Psoas muscle (tissue), 8 donors: Measurements from ENCODE around the gene CRMP1. TPM values are rescaled to one million over a fixed set of nuclear protein-coding genes. Genes with fewer than 3 reads are reported as not detected.

ENCODE experiments used
- ATAC-seq, 4 donors: fragments of 200-7000 bp; cut with Tn5 transposase; one replicate each; pipeline ENCODE4 v1.9.1; 2020; ENCODE audit warnings: moderate library complexity in 3 of 4, mild to moderate bottlenecking in 2 of 4
- DNase-seq, 2 donors: peaks; one replicate each; pipeline ENCODE4 v3.0.0-alpha.2; 2020
- H3K27ac ChIP-seq: fragments of 200-600 bp; one replicate; pipeline ENCODE4 v1.8.0; 2022
- H3K27me3 ChIP-seq, 3 donors: fragments of 200-600 bp in 1 of 3; one replicate each; pipeline versions ENCODE4 v1.6.1 to v1.8.0; 2013 to 2022; ENCODE audit warnings: low read length in 2 of 3, mild to moderate bottlenecking in 2 of 3, moderate library complexity in 1 of 3; ENCODE audit not compliant: insufficient read depth in 3 of 3
- H3K36me3 ChIP-seq, 2 donors: fragments of 200-600 bp in 1 of 2; one replicate each; pipeline versions ENCODE4 v1.6.1 to v1.8.0; 2013 to 2022; ENCODE audit warnings: low read depth in 1 of 2, mild to moderate bottlenecking in 1 of 2, moderate library complexity in 1 of 2; ENCODE audit not compliant: insufficient read depth in 1 of 2
- H3K4me1 ChIP-seq: fragments of 200-600 bp; one replicate; pipeline ENCODE4 v1.8.0; 2022
- H3K4me3 ChIP-seq: fragments of 200-600 bp; one replicate; pipeline ENCODE4 v1.8.0; 2022; ENCODE audit warnings: mild to moderate bottlenecking
- H3K9me3 ChIP-seq: fragments of 200-600 bp; one replicate; pipeline ENCODE4 v1.8.0; 2022
- WGBS, 3 donors: extraction: QIAGEN DNeasy Blood & Tissue Kit; methylation state at CpG; one replicate each; pipeline versions ENCODE4 v1.1.6 to v1.1.7; 2013; 5-methylcytosine and 5-hydroxymethylcytosine counted together
- intact Hi-C, 2 donors: fragments of 100-400 bp; cut with DNase I; formaldehyde crosslinking; loops; one replicate each; pipeline versions ENCODE4 v1.11.0 to v1.14.2; 2022
- polyA plus RNA-seq, 3 donors: library from polyadenylated mRNA; stranded (reverse); fragments of 200-250 nt; gene quantifications; one replicate each; pipeline ENCODE4 v1.2.3, GENCODE V29; 2013
- total RNA-seq, 4 donors: library from RNA; stranded (reverse); fragmentation: NEBNext Ultra II Directional in 2 of 4; extraction: Animal tissue kit (Norgen Biotek cat#: 25700) in 2 of 4; gene quantifications; one replicate each; pipeline versions ENCODE4 v1.2.1 to v1.2.4, GENCODE V29; 2021 to 2023
- TF ChIP-seq, protein P1 (sequence below): fragments of 200-600 bp; IDR thresholded peaks from one replicate; pipeline ENCODE4 v1.8.0; 2022; ENCODE audit warnings: antibody characterized with exemption
- donor health status: healthy with polysubstance abuse.
- donor health status: DM: no; HTN: no; CAD: no; lungs with moderate emphysema.
- donor health status: Bipolar disorder and iron deficiency.
- donor health status: healthy.
- donor health status: DM: yes; HTN: yes; CAD: no.
- donor health status: DM: no; HTN: no; CAD: no.
- donor health status: DM: no; HTN: no; CAD: no.
- donor health status: DM: yes; HTN: yes; CAD: no.

Gene CRMP1
- total and polyA plus RNA-seq, 7 donors = 0.10 to 0.89 (median 0.39) TPM

DNA sequence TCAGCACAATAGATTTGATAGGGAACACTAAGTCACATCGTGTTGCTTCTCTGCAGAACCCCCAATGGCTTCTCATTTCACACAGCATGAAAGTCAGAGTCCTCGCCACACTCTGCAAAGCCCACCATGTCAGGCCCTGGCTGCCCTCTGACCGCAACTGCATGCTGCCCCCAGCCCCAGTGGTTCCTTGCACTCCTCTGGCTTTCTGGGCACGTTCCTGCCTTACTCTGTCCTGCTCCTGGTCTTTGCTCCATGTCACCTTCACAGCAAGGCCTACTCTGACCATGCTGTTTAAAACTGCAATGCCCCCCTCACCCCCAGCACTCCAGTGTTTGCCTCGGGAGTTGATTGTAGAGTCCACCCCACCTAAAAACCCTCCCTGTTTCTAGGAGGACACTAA is 103.7 kb downstream of the CRMP1 start:
- 78 to 88% (median 83%) methylated on average over 5 of the region's 5 CpGs for WGBS, 3 donors
- no peaks in the 10 kb centered on the region for H3K9me3 ChIP-seq
- no peaks in the 10 kb centered on the region for H3K27me3 ChIP-seq
- intact Hi-C loops = no loop called here
- H3K4me1 ChIP-seq = no peaks in the 10 kb centered on the region
- ATAC-seq (no peak), DNase-seq (no peak)
- H3K4me3 ChIP-seq = no peak overlapping the region
- H3K36me3 ChIP-seq = no peaks in the 10 kb centered on the region
- TF ChIP-seq, protein P1, sequence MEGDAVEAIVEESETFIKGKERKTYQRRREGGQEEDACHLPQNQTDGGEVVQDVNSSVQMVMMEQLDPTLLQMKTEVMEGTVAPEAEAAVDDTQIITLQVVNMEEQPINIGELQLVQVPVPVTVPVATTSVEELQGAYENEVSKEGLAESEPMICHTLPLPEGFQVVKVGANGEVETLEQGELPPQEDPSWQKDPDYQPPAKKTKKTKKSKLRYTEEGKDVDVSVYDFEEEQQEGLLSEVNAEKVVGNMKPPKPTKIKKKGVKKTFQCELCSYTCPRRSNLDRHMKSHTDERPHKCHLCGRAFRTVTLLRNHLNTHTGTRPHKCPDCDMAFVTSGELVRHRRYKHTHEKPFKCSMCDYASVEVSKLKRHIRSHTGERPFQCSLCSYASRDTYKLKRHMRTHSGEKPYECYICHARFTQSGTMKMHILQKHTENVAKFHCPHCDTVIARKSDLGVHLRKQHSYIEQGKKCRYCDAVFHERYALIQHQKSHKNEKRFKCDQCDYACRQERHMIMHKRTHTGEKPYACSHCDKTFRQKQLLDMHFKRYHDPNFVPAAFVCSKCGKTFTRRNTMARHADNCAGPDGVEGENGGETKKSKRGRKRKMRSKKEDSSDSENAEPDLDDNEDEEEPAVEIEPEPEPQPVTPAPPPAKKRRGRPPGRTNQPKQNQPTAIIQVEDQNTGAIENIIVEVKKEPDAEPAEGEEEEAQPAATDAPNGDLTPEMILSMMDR = no peak
- no peak overlapping the region for H3K27ac ChIP-seq

DNA sequence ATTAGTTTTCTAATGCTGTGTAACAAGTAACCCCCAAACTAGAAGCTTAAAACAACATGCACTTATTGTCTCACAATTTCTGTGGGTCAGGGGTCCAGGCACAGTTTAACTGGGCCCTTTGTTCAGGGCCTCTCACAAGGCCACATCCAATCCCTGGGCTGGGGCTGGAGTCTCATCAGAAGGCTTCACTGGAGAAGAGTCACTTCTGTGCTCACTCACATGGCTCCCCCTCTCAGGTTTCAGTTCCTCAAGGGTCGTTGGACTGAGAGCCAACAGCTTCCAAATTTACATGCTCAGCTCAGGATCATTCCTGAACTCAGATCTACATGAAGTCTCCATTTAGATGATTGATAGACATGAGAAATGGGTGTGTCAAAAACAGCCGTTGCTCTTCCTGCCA is 104.7 kb downstream of the CRMP1 start:
- TF ChIP-seq, protein P1 = no peak
- DNase-seq (no peak), ATAC-seq (no peak)
- H3K27ac ChIP-seq = no peak overlapping the region
- no peaks in the 10 kb centered on the region for H3K4me1 ChIP-seq
- no peaks in the 10 kb centered on the region for H3K36me3 ChIP-seq
- WGBS, 3 donors = 44 to 51% (median 48%) methylated on average over 2 of the region's 2 CpGs
- H3K9me3 ChIP-seq = no peaks in the 10 kb centered on the region
- no peak overlapping the region for H3K4me3 ChIP-seq
- intact Hi-C loops = no loop called here
- H3K27me3 ChIP-seq = no peaks in the 10 kb centered on the region

DNA sequence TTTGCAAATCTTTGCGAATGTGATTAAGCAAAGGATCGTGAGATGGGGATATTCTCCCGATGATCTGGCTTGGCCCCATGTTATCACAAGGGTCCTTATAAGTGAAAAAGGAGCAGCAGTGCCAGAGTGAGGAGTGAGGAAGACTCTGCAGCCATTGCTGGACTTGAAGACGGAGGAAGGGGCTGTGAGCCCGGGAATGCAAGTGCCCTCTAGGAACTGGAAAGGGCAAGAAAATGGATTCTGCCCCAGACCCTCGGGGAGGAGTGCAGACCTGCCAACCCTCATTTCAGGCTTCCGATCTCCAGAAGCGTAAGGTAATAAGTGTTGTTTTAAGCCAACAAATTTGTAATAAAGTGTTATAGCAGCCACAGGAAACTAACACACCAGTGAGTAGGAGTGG is 105.6 kb downstream of the CRMP1 start:
- no peaks in the 10 kb centered on the region for H3K36me3 ChIP-seq
- no peaks in the 10 kb centered on the region for H3K27me3 ChIP-seq
- no peak for DNase-seq
- 94 to 96% (median 95%) methylated on average over 8 of the region's 8 CpGs for WGBS, 3 donors
- H3K4me1 ChIP-seq = no peaks in the 10 kb centered on the region
- no peak for ATAC-seq
- no peak overlapping the region for H3K4me3 ChIP-seq
- intact Hi-C loops = no loop called here
- TF ChIP-seq, protein P1 = no peak
- H3K9me3 ChIP-seq = no peaks in the 10 kb centered on the region
- no peak overlapping the region for H3K27ac ChIP-seq

DNA sequence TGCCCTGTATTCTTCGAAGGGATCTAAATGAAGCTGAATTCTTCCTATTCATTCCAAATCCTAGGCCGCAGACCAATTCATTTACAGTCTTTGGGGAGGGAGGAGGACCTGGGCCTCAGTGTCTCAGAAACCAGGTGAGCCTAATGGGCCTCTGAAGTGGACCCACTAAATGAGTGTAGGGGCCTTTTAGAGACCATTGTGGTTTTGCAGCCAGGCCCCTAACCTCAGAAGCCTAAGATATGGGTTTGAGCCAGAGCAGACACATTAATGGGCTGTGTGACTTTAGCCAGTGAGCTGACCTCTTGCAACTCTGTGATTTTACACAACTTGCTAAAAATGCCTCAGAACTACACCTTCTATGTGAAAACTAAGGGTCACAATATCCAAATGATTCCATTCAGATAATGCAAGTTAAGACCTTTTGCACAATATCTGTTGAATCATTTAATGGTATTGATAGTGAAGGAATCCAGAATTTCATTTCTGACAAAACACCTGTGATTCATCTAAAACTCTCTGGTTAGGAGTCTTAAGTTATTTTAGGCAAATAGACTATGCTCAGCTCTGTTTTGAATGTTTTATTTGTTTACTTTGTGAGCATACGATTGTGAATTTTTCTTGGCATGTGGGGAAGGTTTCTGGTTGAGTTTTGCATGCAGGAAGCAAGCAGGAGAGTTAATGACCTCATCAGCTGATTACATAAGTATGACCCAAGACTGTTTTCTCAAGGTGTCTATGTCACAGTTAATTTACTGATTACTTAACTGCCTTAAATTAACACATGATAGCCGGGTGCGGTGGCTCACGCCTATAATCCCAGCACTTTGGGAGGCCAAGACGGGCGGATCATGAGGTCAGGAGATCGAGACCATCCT is 106.8 kb downstream of the CRMP1 start:
- 83 to 89% (median 83%) methylated on average over 8 to 9 of the region's 9 CpGs for WGBS, 3 donors
- Histone ChIP-seq H3K36me3 (no peaks in the 10 kb centered on the region), H3K27me3 (no peaks in the 10 kb centered on the region), H3K27ac (no peak overlapping the region), H3K9me3 (no peaks in the 10 kb centered on the region), H3K4me3 (no peak overlapping the region), H3K4me1 (no peaks in the 10 kb centered on the region)
- intact Hi-C loops = no loop called here
- DNase-seq = no peak
- ATAC-seq = no peak
- TF ChIP-seq, protein P1 = no peak
